ENCODE measurements around the gene SLC25A12.

DNA sequence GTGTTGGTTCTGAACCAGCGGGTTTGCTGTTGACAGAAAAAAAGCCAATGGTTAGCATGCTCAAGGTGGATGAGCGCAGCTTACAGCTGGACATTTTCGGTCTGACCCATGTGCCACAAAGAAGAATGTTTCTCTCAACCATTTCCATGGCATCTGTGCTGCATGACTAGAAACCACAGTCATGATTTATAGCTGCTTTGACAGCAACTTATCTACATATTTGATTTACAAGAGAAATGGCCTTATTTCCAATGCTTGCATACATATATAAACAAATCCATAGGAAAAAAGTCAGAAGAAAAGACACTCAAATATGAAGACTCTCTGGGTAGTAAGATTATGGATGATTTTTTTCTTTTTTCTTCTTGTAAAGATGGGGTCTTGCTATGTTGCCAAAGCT lies 108.6 kb downstream of the SLC25A12 start:
- TF ChIP-seq CTCF (IDR thresholded peaks at IDR 0.05; ENCODE audit: borderline replicate concordance, extremely low read depth, low read length, poor library complexity, severe bottlenecking) (no peak), EZH2 (IDR thresholded peaks at IDR 0.05; ENCODE audit: borderline replicate concordance, low read depth, low read length, severe bottlenecking) (no peak)

Data from DND-41 (cell line).